HL-60 (cell line): ENCODE results near the gene TBL3.

Source experiments
- DNase-seq, 2 experiments: peaks; one replicate each; pipeline ENCODE4 v3.0.0-alpha.2; 2010 to 2020; ENCODE audit warnings: low read depth in 1 of 2, low spot score in 1 of 2
- H3K27ac ChIP-seq: fragments of 250-450 bp; sonication (Bioruptor Pico); replicated peaks from 2 replicates; pipeline ENCODE4 v1.5.1; 2020; ENCODE audit warnings: mild to moderate bottlenecking, moderate library complexity
- H3K27me3 ChIP-seq: fragments of 250-450 bp; sonication (Bioruptor Pico); 2 replicates; pipeline ENCODE4 v1.5.1; 2021; ENCODE audit warnings: mild to moderate bottlenecking, moderate library complexity; ENCODE audit not compliant: insufficient read depth, poor library complexity, severe bottlenecking
- H3K4me3 ChIP-seq: replicated peaks from 2 replicates; pipeline ENCODE4 v1.5.1; 2011; ENCODE audit warnings: mild to moderate bottlenecking, control low read depth, low read length; ENCODE audit not compliant: insufficient read depth
- GABPA ChIP-seq: IDR thresholded peaks from 2 replicates; pipeline ENCODE4 v1.6.1; 2012; ENCODE audit warnings: low read depth
- POLR2AphosphoS5 ChIP-seq: IDR thresholded peaks from 2 replicates; pipeline ENCODE4 v1.6.1; 2012; ENCODE audit warnings: low read depth
- SPI1 ChIP-seq: IDR thresholded peaks from 2 replicates; pipeline ENCODE4 v1.6.1; 2012; ENCODE audit warnings: low read depth, mild to moderate bottlenecking, borderline replicate concordance
- TF ChIP-seq, protein P1 (sequence below): IDR thresholded peaks from 2 replicates; pipeline ENCODE4 v1.6.1; 2012; ENCODE audit warnings: low read depth; ENCODE audit not compliant: insufficient replicate concordance
- TF ChIP-seq, protein P2 (sequence below): IDR thresholded peaks from one replicate; pipeline ENCODE4 v1.5.1; 2011; ENCODE audit warnings: low read length, control low read depth, inconsistent platforms; ENCODE audit not compliant: insufficient read depth

Gene TBL3

DNA sequence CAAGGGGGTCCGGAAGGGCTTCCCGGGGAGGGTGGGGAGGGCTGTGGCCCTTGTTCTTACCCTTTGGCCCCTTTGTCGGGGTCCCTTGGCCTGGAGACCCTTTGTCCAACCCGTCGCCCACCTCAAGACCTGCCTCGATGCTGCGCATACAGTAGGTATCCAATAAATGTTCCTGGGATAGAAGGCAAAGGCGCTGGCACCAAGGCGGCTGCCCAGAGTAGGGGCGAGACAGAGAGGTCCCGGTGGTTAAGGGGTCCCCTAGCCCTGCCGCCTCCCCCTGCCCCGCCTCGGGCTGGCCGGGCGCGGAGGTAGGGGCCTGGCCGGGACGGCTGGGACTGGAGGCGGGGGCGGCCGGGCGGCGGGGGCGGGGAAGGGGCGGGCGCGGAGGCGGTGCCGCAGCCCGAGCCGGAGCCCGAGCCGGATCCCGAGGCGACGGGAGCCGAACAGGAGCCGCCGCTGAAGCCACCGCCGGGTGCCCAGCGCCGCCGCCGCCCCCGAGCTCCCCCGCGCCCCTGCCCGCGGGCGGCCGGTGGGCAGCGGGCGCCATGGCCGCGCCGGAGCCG, 54.7 kb downstream of the TBL3 start, which contains the start of gene NHERF2:
NHERF2 (plus strand) TSS at position 442 of the 563 bp plus-strand sequence; CDS start at position 546, 104 bp downstream.
- Histone ChIP-seq H3K27ac (no peak within 1 kb of the TSS), H3K27me3 (peaks cover 22% of the 10 kb centered on the region), H3K4me3 (no peak within 1 kb of the TSS)
- no peak for TF ChIP-seq POLR2AphosphoS5
- TF ChIP-seq, protein P1, sequence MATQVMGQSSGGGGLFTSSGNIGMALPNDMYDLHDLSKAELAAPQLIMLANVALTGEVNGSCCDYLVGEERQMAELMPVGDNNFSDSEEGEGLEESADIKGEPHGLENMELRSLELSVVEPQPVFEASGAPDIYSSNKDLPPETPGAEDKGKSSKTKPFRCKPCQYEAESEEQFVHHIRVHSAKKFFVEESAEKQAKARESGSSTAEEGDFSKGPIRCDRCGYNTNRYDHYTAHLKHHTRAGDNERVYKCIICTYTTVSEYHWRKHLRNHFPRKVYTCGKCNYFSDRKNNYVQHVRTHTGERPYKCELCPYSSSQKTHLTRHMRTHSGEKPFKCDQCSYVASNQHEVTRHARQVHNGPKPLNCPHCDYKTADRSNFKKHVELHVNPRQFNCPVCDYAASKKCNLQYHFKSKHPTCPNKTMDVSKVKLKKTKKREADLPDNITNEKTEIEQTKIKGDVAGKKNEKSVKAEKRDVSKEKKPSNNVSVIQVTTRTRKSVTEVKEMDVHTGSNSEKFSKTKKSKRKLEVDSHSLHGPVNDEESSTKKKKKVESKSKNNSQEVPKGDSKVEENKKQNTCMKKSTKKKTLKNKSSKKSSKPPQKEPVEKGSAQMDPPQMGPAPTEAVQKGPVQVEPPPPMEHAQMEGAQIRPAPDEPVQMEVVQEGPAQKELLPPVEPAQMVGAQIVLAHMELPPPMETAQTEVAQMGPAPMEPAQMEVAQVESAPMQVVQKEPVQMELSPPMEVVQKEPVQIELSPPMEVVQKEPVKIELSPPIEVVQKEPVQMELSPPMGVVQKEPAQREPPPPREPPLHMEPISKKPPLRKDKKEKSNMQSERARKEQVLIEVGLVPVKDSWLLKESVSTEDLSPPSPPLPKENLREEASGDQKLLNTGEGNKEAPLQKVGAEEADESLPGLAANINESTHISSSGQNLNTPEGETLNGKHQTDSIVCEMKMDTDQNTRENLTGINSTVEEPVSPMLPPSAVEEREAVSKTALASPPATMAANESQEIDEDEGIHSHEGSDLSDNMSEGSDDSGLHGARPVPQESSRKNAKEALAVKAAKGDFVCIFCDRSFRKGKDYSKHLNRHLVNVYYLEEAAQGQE: no peak
- no peak for TF ChIP-seq SPI1
- TF ChIP-seq GABPA: no peak
- TF ChIP-seq, protein P2, sequence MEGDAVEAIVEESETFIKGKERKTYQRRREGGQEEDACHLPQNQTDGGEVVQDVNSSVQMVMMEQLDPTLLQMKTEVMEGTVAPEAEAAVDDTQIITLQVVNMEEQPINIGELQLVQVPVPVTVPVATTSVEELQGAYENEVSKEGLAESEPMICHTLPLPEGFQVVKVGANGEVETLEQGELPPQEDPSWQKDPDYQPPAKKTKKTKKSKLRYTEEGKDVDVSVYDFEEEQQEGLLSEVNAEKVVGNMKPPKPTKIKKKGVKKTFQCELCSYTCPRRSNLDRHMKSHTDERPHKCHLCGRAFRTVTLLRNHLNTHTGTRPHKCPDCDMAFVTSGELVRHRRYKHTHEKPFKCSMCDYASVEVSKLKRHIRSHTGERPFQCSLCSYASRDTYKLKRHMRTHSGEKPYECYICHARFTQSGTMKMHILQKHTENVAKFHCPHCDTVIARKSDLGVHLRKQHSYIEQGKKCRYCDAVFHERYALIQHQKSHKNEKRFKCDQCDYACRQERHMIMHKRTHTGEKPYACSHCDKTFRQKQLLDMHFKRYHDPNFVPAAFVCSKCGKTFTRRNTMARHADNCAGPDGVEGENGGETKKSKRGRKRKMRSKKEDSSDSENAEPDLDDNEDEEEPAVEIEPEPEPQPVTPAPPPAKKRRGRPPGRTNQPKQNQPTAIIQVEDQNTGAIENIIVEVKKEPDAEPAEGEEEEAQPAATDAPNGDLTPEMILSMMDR: no peak
- no peak for DNase-seq

DNA sequence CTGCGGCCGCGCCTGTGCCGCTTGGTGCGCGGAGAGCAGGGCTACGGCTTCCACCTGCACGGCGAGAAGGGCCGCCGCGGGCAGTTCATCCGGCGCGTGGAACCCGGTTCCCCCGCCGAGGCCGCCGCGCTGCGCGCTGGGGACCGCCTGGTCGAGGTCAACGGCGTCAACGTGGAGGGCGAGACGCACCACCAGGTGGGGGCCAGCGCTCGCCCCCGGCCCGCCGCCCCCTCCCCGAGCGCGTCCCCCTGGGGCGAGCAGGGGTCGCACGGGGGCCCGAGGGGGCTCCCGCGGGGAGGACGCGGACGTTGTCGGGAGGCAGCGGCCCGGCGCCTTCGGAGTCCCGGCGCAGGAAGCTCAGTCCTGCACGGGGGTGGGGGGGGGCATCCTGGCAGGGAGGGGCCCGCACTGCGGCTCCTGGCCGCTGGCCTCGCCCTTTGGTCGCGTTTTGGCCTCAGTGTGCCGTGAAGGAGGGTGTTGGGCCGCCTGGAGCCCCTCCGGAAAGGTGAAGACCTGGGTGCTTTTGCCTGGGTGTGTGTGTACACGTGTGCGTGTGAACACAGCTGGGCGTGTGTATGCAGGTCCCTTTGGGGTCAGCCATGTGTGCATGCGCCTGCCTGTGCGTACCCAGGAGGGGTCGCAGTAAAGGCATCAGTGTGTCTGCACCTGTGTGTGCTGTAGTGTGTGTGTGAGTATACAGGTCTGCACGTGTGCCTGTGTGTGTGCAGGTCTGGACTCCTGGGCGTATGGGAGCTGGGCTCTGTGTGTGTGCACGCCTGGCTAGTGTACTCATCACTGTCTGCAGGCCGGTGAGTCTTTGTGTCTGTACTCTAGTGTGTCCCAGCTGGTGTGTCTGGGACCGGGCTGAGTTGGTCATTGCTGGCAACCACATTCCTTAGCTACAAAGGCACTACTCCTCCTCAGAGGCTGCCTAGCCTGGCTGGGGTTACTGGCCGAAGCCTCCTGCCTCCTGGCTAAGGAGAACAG, 55.5 kb downstream of the TBL3 start:
- no peak for DNase-seq
- TF ChIP-seq, protein P1: no peak
- TF ChIP-seq POLR2AphosphoS5: no peak
- TF ChIP-seq, protein P2: no peak
- no peak for TF ChIP-seq GABPA
- no peak for TF ChIP-seq SPI1
- no peak overlapping the region for H3K4me3 ChIP-seq
- H3K27me3 ChIP-seq: peaks cover 20% of the 10 kb centered on the region
- no peak overlapping the region for H3K27ac ChIP-seq

DNA sequence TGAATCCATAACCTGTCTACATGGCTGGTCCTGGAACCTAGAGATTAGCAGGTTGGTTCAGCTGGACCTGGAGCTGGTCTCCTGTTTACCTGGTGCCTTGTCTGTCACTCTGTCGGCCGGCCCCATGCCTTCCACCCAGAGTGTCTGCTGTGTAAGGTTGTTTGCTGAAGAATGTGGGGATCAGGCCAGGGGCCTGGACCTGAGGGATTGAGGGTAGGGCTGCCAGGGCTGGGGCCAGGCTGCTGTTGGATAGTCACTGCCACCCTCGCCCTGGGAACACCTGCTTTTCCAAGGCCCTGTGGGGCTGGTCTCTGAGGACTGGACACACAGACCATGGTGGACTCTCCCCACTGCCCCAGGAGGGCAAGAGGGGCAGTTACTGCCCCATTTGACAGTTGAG, 56.3 kb downstream of the TBL3 start:
- Histone ChIP-seq H3K27ac (no peak overlapping the region), H3K4me3 (no peak overlapping the region), H3K27me3 (peaks cover 24% of the 10 kb centered on the region)
- no peak for TF ChIP-seq GABPA
- TF ChIP-seq POLR2AphosphoS5: no peak
- TF ChIP-seq, protein P1: no peak
- no peak for TF ChIP-seq SPI1
- TF ChIP-seq, protein P2: no peak
- no peak for DNase-seq
